ENCODE measurements around the gene PLAU.
A peak's percentile ranks its signal among the peaks of the same experiment; 100 is the strongest.
"Not testable (repeated sequence)": the region's sequence is repeated elsewhere in the genome, so short reads cannot be mapped to it uniquely, and the experiment has no call there.

Gene PLAU

DNA sequence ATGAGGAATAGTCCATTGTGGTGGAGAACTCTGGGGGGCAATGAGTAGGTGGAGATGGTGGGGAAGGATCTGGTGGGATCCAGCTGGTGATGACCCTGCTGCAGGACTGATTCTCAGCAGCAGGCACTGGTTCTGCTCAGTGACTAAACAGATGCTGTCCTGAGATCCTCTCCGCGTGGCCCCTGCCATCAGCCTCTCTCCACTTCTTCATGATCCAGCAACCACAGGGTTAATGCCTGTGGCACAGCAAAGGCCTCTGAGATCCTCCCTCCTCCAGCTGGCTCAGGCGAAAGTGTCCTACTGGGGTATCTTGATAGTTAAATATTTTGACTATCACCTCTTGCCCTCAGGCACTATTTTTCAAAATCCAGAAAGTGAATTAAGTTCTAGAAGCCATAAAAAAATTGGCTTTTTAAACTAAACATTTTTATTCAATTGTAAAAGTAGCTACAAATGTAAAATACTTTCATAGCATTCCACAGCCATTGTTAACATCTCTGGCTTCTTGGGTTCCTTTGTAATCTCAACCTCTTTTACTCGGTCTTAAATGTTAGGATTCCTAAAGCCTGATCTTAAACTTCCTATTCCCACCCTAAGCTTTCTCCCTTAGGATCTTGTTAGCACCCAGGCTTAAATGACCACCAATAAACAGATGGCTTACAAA, 13.1 kb downstream of the PLAU start:
- DNase-seq, result no peak

- no peak for DNase-seq
Measured at GRCh38 chr10:73924935-73925334, 14.0 kb downstream of the PLAU start.

DNA sequence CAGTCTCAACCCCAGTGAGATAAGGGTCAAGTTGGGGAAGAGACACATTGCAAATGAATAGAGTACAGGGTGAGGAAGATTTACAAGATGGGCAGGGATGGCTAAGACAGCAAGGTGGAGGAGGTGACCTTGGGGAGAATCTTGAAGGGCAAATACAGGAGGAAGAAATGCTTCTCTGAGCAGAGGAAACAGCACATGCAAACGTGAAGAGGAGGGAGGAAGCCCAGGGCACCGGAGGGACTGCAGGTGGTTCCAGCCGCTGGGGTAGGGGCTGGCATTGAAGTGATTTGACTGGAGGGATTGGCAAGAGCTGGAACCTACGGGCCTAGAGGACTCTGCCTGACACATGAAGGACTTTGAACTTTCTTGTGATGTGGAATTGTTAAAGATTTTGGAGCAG, 14.6 kb downstream of the PLAU start:
- no peak for DNase-seq

- peak; percentile 83 to 91 for DNase-seq
Measured at GRCh38 chr10:73926152-73926764, 15.3 kb downstream of the PLAU start.

DNA sequence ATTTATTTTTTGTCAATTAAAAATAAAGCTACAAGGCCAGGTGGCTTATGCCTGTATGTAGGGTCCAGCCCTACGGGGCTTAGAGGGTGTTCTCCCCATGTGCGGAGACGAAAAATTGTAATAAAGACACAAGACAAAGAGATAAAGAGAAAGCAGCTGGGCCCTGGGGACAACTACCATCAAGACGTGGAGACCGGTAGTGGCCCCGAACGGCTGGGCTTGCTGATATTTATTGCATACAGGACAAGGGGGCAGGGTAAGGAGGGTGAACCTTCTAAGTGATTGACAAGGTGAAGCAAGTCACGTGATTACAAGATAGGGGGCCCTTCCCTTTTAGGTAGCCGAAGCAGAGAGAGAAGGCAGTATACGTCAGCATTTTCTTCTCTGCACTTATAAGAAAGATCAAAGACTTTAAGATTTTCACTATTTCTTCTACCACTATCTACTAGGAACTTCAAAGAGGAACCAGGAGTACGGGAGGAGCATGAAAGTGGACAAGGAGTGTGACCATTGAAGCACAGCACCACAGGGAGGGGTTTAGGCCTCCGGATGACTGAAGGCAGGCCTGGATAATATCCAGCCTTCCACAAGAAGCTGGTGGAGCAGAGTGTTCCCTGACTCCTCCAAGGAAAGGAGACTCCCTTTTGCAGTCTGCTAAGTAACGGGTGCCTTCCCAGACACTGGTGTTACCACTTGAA, 19.8 kb downstream of the PLAU start:
- not testable (repeated sequence) for DNase-seq

- DNase-seq, result no peak
Measured at GRCh38 chr10:73931767-73932619, 21.1 kb downstream of the PLAU start.

DNA sequence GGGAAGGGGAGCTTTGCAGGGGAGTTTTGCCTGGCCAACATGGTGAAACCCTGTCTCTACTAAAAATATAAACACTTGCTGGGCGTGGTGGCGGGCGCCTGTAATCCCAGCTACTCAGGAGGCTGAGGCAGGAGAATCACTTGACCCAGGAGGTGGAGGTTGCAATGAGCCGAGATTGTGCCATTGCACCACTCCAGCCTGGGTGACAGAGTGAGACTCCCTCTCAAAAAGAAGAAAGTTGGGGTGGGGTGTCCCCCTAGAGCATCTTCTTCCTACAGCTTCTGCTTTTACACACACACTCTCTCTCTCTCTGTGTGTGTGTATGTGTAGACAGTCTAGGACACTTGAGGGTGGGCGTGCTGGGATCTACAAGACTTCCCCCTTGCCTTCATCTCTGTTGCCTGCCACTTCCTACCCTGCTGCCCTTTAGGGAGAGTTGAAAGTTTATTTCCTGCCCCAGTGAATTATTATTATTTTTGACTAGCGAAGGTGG, 21.7 kb downstream of the PLAU start:
- DNase-seq, result peak; percentile 16 to 41

- DNase-seq, result no peak
Measured at GRCh38 chr10:73934074-73934473, 23.1 kb downstream of the PLAU start.

DNA sequence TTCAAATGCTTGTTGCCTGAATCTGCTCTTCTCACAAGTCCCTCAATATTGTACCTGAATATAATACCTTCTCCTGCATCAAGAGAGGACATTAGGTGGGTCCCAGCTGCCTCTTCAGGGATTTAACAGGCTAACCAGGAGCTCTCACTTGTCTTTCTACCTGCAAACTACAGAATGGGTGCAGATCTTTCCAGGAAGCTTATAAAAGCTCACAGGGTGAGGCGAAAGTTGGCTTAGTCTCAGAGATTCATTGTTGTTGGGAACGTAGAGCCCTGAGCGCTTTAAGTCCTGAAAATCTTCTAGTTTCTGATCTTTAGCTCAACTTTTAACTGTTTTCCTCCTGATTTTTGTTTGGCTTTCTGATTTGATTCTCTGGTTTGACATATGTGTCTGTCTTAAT, 25.0 kb downstream of the PLAU start:
- no peak for DNase-seq

DNA sequence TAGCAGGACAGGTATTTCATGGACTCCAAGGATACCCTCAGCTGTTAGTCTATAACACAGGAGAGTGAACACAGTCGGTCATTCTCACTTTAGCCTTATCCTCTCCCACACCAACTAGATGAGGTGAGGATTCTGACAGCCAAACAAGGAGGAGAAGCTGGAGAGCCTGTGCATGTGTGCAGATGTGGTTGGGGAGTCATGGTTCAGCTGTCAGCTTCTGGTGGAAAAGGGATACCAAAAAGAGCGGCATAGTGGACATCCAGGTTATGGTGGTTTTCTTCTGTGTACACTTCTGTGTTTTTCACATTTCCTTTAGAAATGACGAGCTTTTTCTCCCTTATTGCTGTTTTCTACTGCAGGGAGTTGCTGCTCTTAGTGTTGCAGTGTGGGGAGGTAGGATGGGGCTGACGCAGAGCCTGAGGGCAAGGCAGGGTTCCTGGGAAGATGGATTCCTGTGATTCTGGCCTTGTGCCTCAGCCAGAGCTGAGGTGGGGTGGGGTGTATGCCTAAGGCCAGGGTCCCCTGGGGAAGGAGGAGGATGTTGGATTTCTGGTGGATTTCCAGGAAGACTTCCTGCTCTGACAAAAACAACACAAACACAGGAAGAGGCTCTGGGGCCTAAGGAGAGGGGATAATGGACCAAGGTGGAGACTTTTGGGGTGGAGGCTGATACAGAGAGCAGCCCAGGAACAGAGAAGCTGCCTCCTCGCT, 26.6 kb downstream of the PLAU start:
- DNase-seq, result no peak

- peak; percentile 25 to 62 for DNase-seq
Measured at GRCh38 chr10:73940634-73941221, 29.8 kb downstream of the PLAU start.

GRCh38 chr10:73941300-73941699, 30.4 kb downstream of the PLAU start:
- no peak for DNase-seq

DNA sequence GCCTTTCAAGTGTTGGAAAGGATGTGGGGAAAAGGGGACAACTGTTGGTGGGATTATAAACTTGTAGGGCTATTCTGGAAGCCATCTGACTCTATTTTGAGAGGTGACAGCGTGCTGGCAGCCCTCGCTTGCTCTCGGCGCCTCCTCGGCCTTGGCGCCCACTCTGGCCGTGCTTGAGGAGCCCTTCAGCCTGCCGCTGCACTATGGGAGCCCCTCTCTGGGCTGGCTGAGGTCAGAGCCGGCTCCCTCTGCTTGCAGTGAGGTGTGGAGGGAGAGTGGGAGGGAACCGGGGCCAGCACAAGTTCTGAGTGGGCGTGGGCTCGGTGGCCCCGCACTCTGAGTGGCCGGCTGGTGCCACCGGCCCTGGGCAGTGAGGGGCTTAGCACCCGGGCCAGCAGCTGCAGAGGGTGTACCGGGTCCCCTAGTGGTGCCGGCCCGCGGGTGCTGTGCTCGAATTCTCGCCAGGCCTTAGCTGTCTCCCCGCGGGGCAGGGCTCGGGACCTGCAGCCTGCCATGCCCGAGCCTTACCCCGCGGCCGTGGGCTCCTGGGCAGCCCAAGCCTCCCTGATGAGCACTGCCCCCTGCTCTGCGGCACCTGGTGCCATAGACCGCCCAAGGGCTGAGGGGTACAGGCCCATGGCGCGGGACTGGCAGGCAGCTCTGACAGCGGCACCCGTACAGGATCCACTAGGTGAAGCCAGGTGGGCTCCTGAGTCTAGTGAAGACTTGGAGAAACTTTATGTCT, 33.6 kb downstream of the PLAU start:
- no peak for DNase-seq

DNA sequence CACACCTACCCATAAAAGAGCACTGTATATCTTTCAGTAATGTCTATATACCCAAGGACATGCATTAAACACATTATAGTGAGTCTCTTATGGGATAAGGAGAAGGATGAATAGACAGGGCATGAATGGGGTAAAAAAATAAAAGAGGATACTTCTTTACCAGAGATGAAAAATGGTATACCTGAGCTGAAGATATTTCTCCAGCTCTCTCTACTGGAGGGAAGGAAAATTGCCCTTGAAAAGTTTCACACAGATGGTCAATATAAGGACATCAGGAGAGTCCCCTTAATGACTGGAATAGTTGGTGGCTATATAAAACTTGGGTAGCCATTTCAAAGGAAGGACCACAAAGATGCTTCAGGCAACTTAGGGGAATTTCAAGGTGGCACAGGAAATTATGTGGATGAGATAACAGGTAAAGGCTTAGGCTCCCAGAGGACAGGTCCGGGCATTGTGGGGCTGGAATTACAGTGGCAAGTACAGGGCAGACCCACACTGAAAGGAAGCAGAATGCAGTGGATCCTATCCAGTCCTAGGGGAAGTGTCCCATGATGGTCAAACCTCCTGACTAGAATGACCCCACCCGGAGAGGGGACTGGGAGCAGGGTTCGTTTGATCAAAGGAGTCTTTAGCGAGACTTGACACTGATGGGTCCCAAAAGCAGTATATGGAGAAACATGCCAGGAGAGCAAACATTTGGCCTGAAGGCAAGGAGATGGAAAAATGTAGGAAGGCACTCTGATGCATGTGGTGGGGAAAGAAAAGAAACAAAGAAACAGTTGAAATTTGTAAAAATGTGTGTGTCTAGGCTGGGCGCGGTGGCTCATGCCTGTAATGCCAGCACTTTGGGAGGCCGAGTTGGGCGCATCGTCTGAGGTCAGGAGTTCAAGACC, 35.6 kb downstream of the PLAU start:
- DNase-seq, result no peak

DNA sequence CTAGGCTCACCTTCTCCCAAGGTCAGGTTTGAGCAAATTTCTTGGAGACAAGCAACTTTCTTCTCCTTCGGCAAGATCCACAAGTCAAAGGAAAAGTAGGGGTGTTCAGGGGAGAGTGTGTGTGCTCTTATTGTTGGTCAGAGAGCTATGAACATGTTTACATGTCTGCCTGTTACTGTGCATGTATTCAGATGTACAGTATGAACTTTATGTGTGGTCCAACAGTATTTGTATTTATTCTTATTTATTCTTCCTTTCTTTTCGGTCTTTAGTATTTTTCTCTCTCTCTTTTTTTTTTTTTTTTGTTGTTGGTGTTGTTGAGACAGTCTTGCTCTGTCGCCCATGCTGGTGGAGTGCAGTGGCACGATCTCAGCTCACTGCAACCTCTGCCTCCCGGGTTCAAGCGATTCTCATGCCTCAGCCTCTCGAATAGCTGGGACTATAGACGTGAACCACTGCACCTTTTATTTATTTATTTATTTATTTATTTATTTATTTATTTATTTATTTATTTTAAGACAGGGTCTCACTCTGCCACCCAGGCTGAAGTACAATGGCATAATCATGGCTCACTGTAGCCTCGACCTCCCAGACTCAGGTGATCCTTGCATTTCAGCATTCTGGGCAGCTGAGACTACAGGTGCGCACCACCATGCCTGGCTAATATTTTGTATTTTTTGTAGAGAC, 38.2 kb downstream of the PLAU start:
- DNase-seq, result no peak

DNA sequence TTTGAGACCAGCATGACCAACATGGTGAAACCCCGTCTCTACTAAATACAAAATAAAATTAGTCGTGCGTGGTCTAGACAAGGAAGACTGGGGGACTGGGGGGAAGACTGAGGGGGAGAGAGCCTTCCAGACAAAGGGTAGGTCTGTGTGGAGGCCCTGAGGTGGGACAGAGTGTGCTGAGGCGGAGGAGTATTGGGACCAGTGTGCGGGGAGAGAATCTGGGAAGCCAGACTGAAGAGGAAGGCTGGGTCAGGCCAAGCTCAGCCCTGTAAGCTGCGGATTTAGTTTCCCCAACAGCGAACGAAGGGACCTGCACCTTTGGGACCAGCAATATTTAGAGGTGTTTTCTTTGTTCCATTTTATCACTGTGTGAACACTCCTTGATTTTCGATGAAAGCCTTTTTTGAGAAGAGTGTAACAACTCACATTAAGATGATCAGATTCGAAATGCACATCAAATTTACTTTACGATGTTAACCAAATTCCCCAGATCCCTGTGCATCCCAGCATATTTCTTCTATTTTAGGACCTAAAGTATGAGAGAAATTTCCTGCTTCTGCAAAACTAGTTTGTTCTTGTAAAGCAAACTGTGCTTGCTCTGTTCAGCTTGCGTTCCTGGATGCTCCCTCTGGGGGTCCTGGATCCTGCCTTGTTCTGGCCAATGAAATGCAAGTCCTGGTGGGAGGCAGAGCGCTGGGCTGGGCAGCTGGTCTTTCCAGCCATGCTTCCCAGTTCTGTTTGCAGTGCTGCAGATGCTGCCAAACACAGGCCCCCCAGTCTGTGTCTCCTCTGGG, 39.4 kb downstream of the PLAU start:
- DNase-seq, result no peak

DNA sequence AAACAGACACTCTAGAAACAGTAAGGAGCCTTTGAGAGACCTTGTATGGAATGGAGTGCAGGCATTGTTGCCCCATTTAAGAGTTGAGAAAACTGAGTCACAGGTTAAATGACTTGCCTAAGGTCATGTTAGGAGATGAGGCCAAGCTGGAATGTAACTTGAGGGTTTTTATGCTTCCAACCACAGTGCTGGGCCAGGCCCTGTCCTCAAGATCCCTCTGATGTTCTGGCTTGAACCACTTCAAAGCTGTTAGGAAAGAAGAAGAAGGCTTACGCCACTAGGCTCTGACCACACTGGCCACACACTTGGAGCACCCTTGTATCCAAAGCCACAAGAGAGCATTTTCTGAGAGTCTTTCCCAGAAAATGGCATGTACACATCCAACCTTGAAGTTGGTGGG, 42.7 kb downstream of the PLAU start:
- DNase-seq, result peak; percentile 94 to 95

- DNase-seq, result no peak
Measured at GRCh38 chr10:73954737-73955136, 43.8 kb downstream of the PLAU start.

DNA sequence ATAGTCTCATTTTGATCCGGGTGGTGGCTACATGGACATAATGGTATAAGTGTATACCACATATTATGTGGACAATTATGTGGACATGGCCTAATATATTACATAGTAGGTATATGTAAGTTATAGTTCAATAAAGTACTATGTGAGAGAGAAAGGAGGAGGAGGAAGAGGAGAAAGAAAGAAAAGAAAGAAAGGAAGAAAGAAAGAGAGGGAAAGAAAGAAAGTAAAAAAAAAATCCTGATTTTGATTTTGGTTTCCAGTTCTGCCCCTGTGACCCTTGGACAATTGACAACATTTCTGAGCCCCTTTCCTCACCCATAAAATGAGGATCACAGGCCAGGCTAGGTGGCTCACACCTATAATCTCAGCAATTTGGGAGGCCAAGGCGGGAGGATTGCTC, 44.8 kb downstream of the PLAU start:
- no peak for DNase-seq
